ENCODE data around the gene PHACTR1. TPM values are rescaled to one million over a fixed set of nuclear protein-coding genes. Genes with fewer than 3 reads are reported as not detected.

Gene PHACTR1
- total and polyA plus RNA-seq, 4 donors: 0.31 to 1.5 (median 0.79) TPM

GRCh38 chr6:13097454-13097853, 380.9 kb downstream of the PHACTR1 start:
- Histone ChIP-seq H3K4me1 (ENCODE audit: control insufficient read depth in 4 of 4, insufficient read depth in 4 of 4, low read length in 3 of 4) (peaks cover 0 to 6% (median 0%) of the 10 kb centered on the region in 4 donors), H3K4me3 (ENCODE audit: low read depth in 1 of 3, low read length in 3 of 3) (no peak overlapping the region), H3K9me3 (ENCODE audit: control insufficient read depth in 4 of 4, low read length in 3 of 4) (no peaks in the 10 kb centered on the region), H3K27me3 (ENCODE audit: control insufficient read depth in 4 of 4, insufficient read depth in 4 of 4, low read length in 3 of 4) (no peaks in the 10 kb centered on the region), H3K36me3 (ENCODE audit: control insufficient read depth in 4 of 4, insufficient read depth in 3 of 4, low read depth in 1 of 4, low read length in 3 of 4) (no peaks in the 10 kb centered on the region), H3K9ac (ENCODE audit: low read depth in 1 of 2, low read length in 2 of 2) (no peak overlapping the region), H3K27ac (ENCODE audit: low read depth in 1 of 2, low read length in 2 of 2) (no peak overlapping the region)
- no peak for DNase-seq (ENCODE audit: low spot score)
- WGBS: 79% methylated on average over 1 of the region's 1 CpG
- TF ChIP-seq NR2F2 (IDR thresholded peaks at IDR 0.05) (no peak), HNF4G (IDR thresholded peaks at IDR 0.05) (no peak), CTCF (IDR thresholded peaks at IDR 0.05; ENCODE audit: low read depth, low read length, missing input control) (no peak), ATF3 (IDR thresholded peaks at IDR 0.05) (no peak), SP1 (IDR thresholded peaks at IDR 0.05) (no peak), EGR1 (IDR thresholded peaks at IDR 0.05; ENCODE audit: low read depth in 2 of 2) (no peak), REST (IDR thresholded peaks at IDR 0.05) (no peak), FOXA1 (IDR thresholded peaks at IDR 0.05) (no peak), MAX (IDR thresholded peaks at IDR 0.05) (no peak), YY1 (IDR thresholded peaks at IDR 0.05) (no peak), GABPA (IDR thresholded peaks at IDR 0.05 in 1 of 2, conservative IDR thresholded peaks at IDR 0.05 in 1 of 2) (no peak), TAF1 (conservative IDR thresholded peaks at IDR 0.05) (no peak), ZBTB33 (IDR thresholded peaks at IDR 0.05) (no peak), RXRA (IDR thresholded peaks at IDR 0.05) (no peak)

GRCh38 chr6:13098006-13098405, 381.4 kb downstream of the PHACTR1 start:
- H3K4me1 ChIP-seq (ENCODE audit: control insufficient read depth in 4 of 4, insufficient read depth in 4 of 4, low read length in 3 of 4): peaks cover 0 to 6% (median 0%) of the 10 kb centered on the region in 4 donors
- no peak for DNase-seq (ENCODE audit: low spot score)
- no peak overlapping the region for H3K27ac ChIP-seq (ENCODE audit: low read depth in 1 of 2, low read length in 2 of 2)
- H3K36me3 ChIP-seq (ENCODE audit: control insufficient read depth in 4 of 4, insufficient read depth in 3 of 4, low read depth in 1 of 4, low read length in 3 of 4): no peaks in the 10 kb centered on the region
- H3K4me3 ChIP-seq (ENCODE audit: low read depth in 1 of 3, low read length in 3 of 3): no peak overlapping the region
- no peak overlapping the region for H3K9ac ChIP-seq (ENCODE audit: low read depth in 1 of 2, low read length in 2 of 2)
- no peaks in the 10 kb centered on the region for H3K27me3 ChIP-seq (ENCODE audit: control insufficient read depth in 4 of 4, insufficient read depth in 4 of 4, low read length in 3 of 4)
- no peaks in the 10 kb centered on the region for H3K9me3 ChIP-seq (ENCODE audit: control insufficient read depth in 4 of 4, low read length in 3 of 4)
- TF ChIP-seq FOXA1 (IDR thresholded peaks at IDR 0.05): no peak
- no peak for TF ChIP-seq ATF3 (IDR thresholded peaks at IDR 0.05)
- TF ChIP-seq GABPA (IDR thresholded peaks at IDR 0.05 in 1 of 2, conservative IDR thresholded peaks at IDR 0.05 in 1 of 2): no peak
- TF ChIP-seq RXRA (IDR thresholded peaks at IDR 0.05): no peak
- no peak for TF ChIP-seq JUND (IDR thresholded peaks at IDR 0.05)
- TF ChIP-seq SP1 (IDR thresholded peaks at IDR 0.05): no peak
- TF ChIP-seq FOXA2 (IDR thresholded peaks at IDR 0.05): no peak
- no peak for TF ChIP-seq ZBTB33 (IDR thresholded peaks at IDR 0.05)
- TF ChIP-seq HNF4G (IDR thresholded peaks at IDR 0.05): no peak
- no peak for TF ChIP-seq EGR1 (IDR thresholded peaks at IDR 0.05; ENCODE audit: low read depth in 2 of 2)
- no peak for TF ChIP-seq YY1 (IDR thresholded peaks at IDR 0.05)
- TF ChIP-seq RAD21 (IDR thresholded peaks at IDR 0.05): no peak
- no peak for TF ChIP-seq HNF4A (conservative IDR thresholded peaks at IDR 0.05)
- no peak for TF ChIP-seq REST (IDR thresholded peaks at IDR 0.05)
- no peak for TF ChIP-seq NR2F2 (IDR thresholded peaks at IDR 0.05)

All from liver (tissue), 9 donors.